ENCODE data around the gene STPG1. TPM values are rescaled to one million over a fixed set of nuclear protein-coding genes. Genes with fewer than 3 reads are reported as not detected.

STPG1 gene
- total and polyA plus RNA-seq, 8 donors = 7.8 to 11.1 (median 9.0) TPM

- intact Hi-C loops (cut with DNase I) = no loop called here
- ATAC-seq (no peak), DNase-seq (no peak)
- no peaks in the 10 kb centered on the region for H3K36me3 ChIP-seq
- H3K4me1 ChIP-seq = no peaks in the 10 kb centered on the region
- no peaks in the 10 kb centered on the region for H3K27me3 ChIP-seq
- no peak overlapping the region for H3K4me3 ChIP-seq
- H3K27ac ChIP-seq = no peak overlapping the region
- TF ChIP-seq CTCF (IDR thresholded peaks at IDR 0.05) = no peak
- H3K9me3 ChIP-seq = no peaks in the 10 kb centered on the region
These were observed 66.2 kb downstream of the STPG1 start for GRCh38 chr1:24347159-24347934.

GRCh38 chr1:24345334-24345733 is 68.2 kb downstream of the STPG1 start:
- no peak for TF ChIP-seq CTCF (IDR thresholded peaks at IDR 0.05)
- DNase-seq = no peak
- Histone ChIP-seq H3K4me3 (no peak overlapping the region), H3K36me3 (no peaks in the 10 kb centered on the region), H3K27ac (no peak overlapping the region), H3K27me3 (no peaks in the 10 kb centered on the region), H3K4me1 (no peaks in the 10 kb centered on the region), H3K9me3 (no peaks in the 10 kb centered on the region)
- intact Hi-C loops (cut with DNase I) = no loop called here
- no peak for ATAC-seq

- no peak for TF ChIP-seq CTCF (IDR thresholded peaks at IDR 0.05)
These were observed 69.4 kb downstream of the STPG1 start for GRCh38 chr1:24344090-24344742.

GRCh38 chr1:24343412-24344089 is 70.0 kb downstream of the STPG1 start:
- H3K27ac ChIP-seq = no peak overlapping the region
- H3K9me3 ChIP-seq = no peaks in the 10 kb centered on the region
- no peak for ATAC-seq
- H3K4me3 ChIP-seq = no peak overlapping the region
- no peaks in the 10 kb centered on the region for H3K27me3 ChIP-seq
- no peaks in the 10 kb centered on the region for H3K4me1 ChIP-seq
- intact Hi-C loops (cut with DNase I) = no loop called here
- no peak for DNase-seq
- no peaks in the 10 kb centered on the region for H3K36me3 ChIP-seq
- TF ChIP-seq CTCF (IDR thresholded peaks at IDR 0.05) = no peak

More at GRCh38 chr1:24344090-24344742, 69.4 kb downstream of the STPG1 start:
- DNase-seq (no peak), ATAC-seq (no peak)
- no peaks in the 10 kb centered on the region for H3K36me3 ChIP-seq
- no peaks in the 10 kb centered on the region for H3K9me3 ChIP-seq
- no peak overlapping the region for H3K27ac ChIP-seq
- H3K27me3 ChIP-seq = no peaks in the 10 kb centered on the region
- intact Hi-C loops (cut with DNase I) = no loop called here
- H3K4me1 ChIP-seq = no peaks in the 10 kb centered on the region
- H3K4me3 ChIP-seq = no peak overlapping the region

GRCh38 chr1:24341260-24341659 is 72.3 kb downstream of the STPG1 start:
- H3K4me3 ChIP-seq = no peak overlapping the region
- H3K36me3 ChIP-seq = no peaks in the 10 kb centered on the region
- H3K27me3 ChIP-seq = no peaks in the 10 kb centered on the region
- intact Hi-C loops (cut with DNase I) = no loop called here
- ATAC-seq (no peak), DNase-seq (no peak)
- TF ChIP-seq CTCF (IDR thresholded peaks at IDR 0.05) = no peak
- no peaks in the 10 kb centered on the region for H3K9me3 ChIP-seq
- no peaks in the 10 kb centered on the region for H3K4me1 ChIP-seq
- no peak overlapping the region for H3K27ac ChIP-seq

Measured in left lung (tissue), 10 donors.